Measurements from ENCODE around the gene IGF1.

The IGF1 gene

GRCh38 chr12:102504871-102505270 lies 24.5 kb upstream of the IGF1 start:
- TF ChIP-seq POLR2AphosphoS5 (IDR thresholded peaks at IDR 0.05; ENCODE audit: borderline replicate concordance, low read depth, low read length), result no peak
- no peak for TF ChIP-seq FOXP2 (optimal IDR thresholded peaks at IDR 0.05; ENCODE audit: control extremely low read depth, extremely low read length, insufficient read depth)
- TF ChIP-seq EZH2 (IDR thresholded peaks at IDR 0.05), result no peak
- no peak for DNase-seq (ENCODE audit: low read depth, low spot score)
- Histone ChIP-seq H3K36me3 (ENCODE audit: insufficient read depth, low read length) (no peaks in the 10 kb centered on the region), H3K4me3 (no peak overlapping the region), H3K9me3 (ENCODE audit: low read depth, low read length) (no peaks in the 10 kb centered on the region), H3K27ac (no peak overlapping the region), H3K9ac (ENCODE audit: insufficient read length) (no peak overlapping the region)

GRCh38 chr12:102504280-102504679 lies 23.9 kb upstream of the IGF1 start:
- no peak overlapping the region for H3K27ac ChIP-seq
- H3K36me3 ChIP-seq (ENCODE audit: insufficient read depth, low read length), result no peaks in the 10 kb centered on the region
- H3K4me3 ChIP-seq, result no peak overlapping the region
- H3K9me3 ChIP-seq (ENCODE audit: low read depth, low read length), result no peaks in the 10 kb centered on the region
- DNase-seq (ENCODE audit: low read depth, low spot score), result no peak
- TF ChIP-seq EZH2 (IDR thresholded peaks at IDR 0.05) (no peak), FOXP2 (optimal IDR thresholded peaks at IDR 0.05; ENCODE audit: control extremely low read depth, extremely low read length, insufficient read depth) (no peak), POLR2AphosphoS5 (IDR thresholded peaks at IDR 0.05; ENCODE audit: borderline replicate concordance, low read depth, low read length) (no peak)
- H3K9ac ChIP-seq (ENCODE audit: insufficient read length), result no peak overlapping the region

GRCh38 chr12:102503831-102504230 lies 23.5 kb upstream of the IGF1 start:
- peak overlapping the region; percentile 43; the same call in 1 of the 2 replicates for H3K27ac ChIP-seq
- no peak for TF ChIP-seq FOXP2 (optimal IDR thresholded peaks at IDR 0.05; ENCODE audit: control extremely low read depth, extremely low read length, insufficient read depth)
- no peak for TF ChIP-seq EZH2 (IDR thresholded peaks at IDR 0.05)
- TF ChIP-seq POLR2AphosphoS5 (IDR thresholded peaks at IDR 0.05; ENCODE audit: borderline replicate concordance, low read depth, low read length), result no peak
- DNase-seq (ENCODE audit: low read depth, low spot score), result no peak
- H3K9ac ChIP-seq (ENCODE audit: insufficient read length), result no peak overlapping the region
- H3K4me3 ChIP-seq, result no peak overlapping the region
- H3K36me3 ChIP-seq (ENCODE audit: insufficient read depth, low read length), result no peaks in the 10 kb centered on the region
- no peaks in the 10 kb centered on the region for H3K9me3 ChIP-seq (ENCODE audit: low read depth, low read length)

GRCh38 chr12:102503056-102503681 lies 22.8 kb upstream of the IGF1 start:
- H3K9ac ChIP-seq (ENCODE audit: insufficient read length), result no peak overlapping the region
- no peaks in the 10 kb centered on the region for H3K36me3 ChIP-seq (ENCODE audit: insufficient read depth, low read length)
- H3K27ac ChIP-seq, result peak overlapping the region; percentile 43; the same call in 1 of the 2 replicates
- no peaks in the 10 kb centered on the region for H3K9me3 ChIP-seq (ENCODE audit: low read depth, low read length)
- H3K4me3 ChIP-seq, result no peak overlapping the region
- DNase-seq (ENCODE audit: low read depth, low spot score), result no peak
- no peak for TF ChIP-seq FOXP2 (optimal IDR thresholded peaks at IDR 0.05; ENCODE audit: control extremely low read depth, extremely low read length, insufficient read depth)
- TF ChIP-seq POLR2AphosphoS5 (IDR thresholded peaks at IDR 0.05; ENCODE audit: borderline replicate concordance, low read depth, low read length), result no peak
- no peak for TF ChIP-seq EZH2 (IDR thresholded peaks at IDR 0.05)

- Histone ChIP-seq H3K27ac (no peak overlapping the region), H3K9ac (ENCODE audit: insufficient read length) (no peak overlapping the region)
Measured at GRCh38 chr12:102501773-102502172, 21.4 kb upstream of the IGF1 start.

GRCh38 chr12:102498471-102498870 lies 18.1 kb upstream of the IGF1 start:
- no peak for TF ChIP-seq FOXP2 (optimal IDR thresholded peaks at IDR 0.05; ENCODE audit: control extremely low read depth, extremely low read length, insufficient read depth)
- no peak for TF ChIP-seq EZH2 (IDR thresholded peaks at IDR 0.05)
- no peak for TF ChIP-seq POLR2AphosphoS5 (IDR thresholded peaks at IDR 0.05; ENCODE audit: borderline replicate concordance, low read depth, low read length)
- H3K36me3 ChIP-seq (ENCODE audit: insufficient read depth, low read length), result no peaks in the 10 kb centered on the region
- H3K9me3 ChIP-seq (ENCODE audit: low read depth, low read length), result no peaks in the 10 kb centered on the region; the same call in 1 of the 2 replicates
- H3K9ac ChIP-seq (ENCODE audit: insufficient read length), result no peak overlapping the region
- H3K4me3 ChIP-seq, result no peak overlapping the region
- no peak for DNase-seq (ENCODE audit: low read depth, low spot score)
- H3K27ac ChIP-seq, result no peak overlapping the region

More at GRCh38 chr12:102501773-102502172, 21.4 kb upstream of the IGF1 start:
- no peak for TF ChIP-seq EZH2 (IDR thresholded peaks at IDR 0.05)
- TF ChIP-seq POLR2AphosphoS5 (IDR thresholded peaks at IDR 0.05; ENCODE audit: borderline replicate concordance, low read depth, low read length), result no peak
- TF ChIP-seq FOXP2 (optimal IDR thresholded peaks at IDR 0.05; ENCODE audit: control extremely low read depth, extremely low read length, insufficient read depth), result no peak
- Histone ChIP-seq H3K9me3 (ENCODE audit: low read depth, low read length) (no peaks in the 10 kb centered on the region), H3K36me3 (ENCODE audit: insufficient read depth, low read length) (no peaks in the 10 kb centered on the region), H3K4me3 (no peak overlapping the region)
- no peak for DNase-seq (ENCODE audit: low read depth, low spot score)

- TF ChIP-seq FOXP2 (optimal IDR thresholded peaks at IDR 0.05; ENCODE audit: control extremely low read depth, extremely low read length, insufficient read depth) (no peak), EZH2 (IDR thresholded peaks at IDR 0.05) (no peak), POLR2AphosphoS5 (IDR thresholded peaks at IDR 0.05; ENCODE audit: borderline replicate concordance, low read depth, low read length) (no peak)
- Histone ChIP-seq H3K4me3 (no peak overlapping the region), H3K9me3 (ENCODE audit: low read depth, low read length) (no peaks in the 10 kb centered on the region; the same call in 1 of the 2 replicates), H3K9ac (ENCODE audit: insufficient read length) (no peak overlapping the region), H3K36me3 (ENCODE audit: insufficient read depth, low read length) (no peaks in the 10 kb centered on the region), H3K27ac (peak overlapping the region; percentile 88; the same call in 1 of the 2 replicates)
- no peak for DNase-seq (ENCODE audit: low read depth, low spot score)
Measured at GRCh38 chr12:102497743-102498142, 17.4 kb upstream of the IGF1 start.

GRCh38 chr12:102496591-102496990 lies 16.2 kb upstream of the IGF1 start:
- no peaks in the 10 kb centered on the region; the same call in 1 of the 2 replicates for H3K9me3 ChIP-seq (ENCODE audit: low read depth, low read length)
- peak; percentile 53 for DNase-seq (ENCODE audit: low read depth, low spot score)
- H3K4me3 ChIP-seq, result peak overlapping the region; percentile 24
- no peaks in the 10 kb centered on the region for H3K36me3 ChIP-seq (ENCODE audit: insufficient read depth, low read length)
- TF ChIP-seq POLR2AphosphoS5 (IDR thresholded peaks at IDR 0.05; ENCODE audit: borderline replicate concordance, low read depth, low read length), result no peak
- H3K27ac ChIP-seq, result peak overlapping the region; percentile 88
- no peak overlapping the region for H3K9ac ChIP-seq (ENCODE audit: insufficient read length)

- no peaks in the 10 kb centered on the region for H3K36me3 ChIP-seq (ENCODE audit: insufficient read depth, low read length)
- no peak overlapping the region for H3K9ac ChIP-seq (ENCODE audit: insufficient read length)
- H3K4me3 ChIP-seq, result no peak overlapping the region
- DNase-seq (ENCODE audit: low read depth, low spot score), result no peak
- TF ChIP-seq POLR2AphosphoS5 (IDR thresholded peaks at IDR 0.05; ENCODE audit: borderline replicate concordance, low read depth, low read length) (no peak), FOXP2 (optimal IDR thresholded peaks at IDR 0.05; ENCODE audit: control extremely low read depth, extremely low read length, insufficient read depth) (no peak), EZH2 (IDR thresholded peaks at IDR 0.05) (no peak)
- H3K27ac ChIP-seq, result no peak overlapping the region
- H3K9me3 ChIP-seq (ENCODE audit: low read depth, low read length), result no peaks in the 10 kb centered on the region
Measured at GRCh38 chr12:102487226-102487625, 6.9 kb upstream of the IGF1 start.
